HepG2 (cell line): Measurements from ENCODE around the gene DNAJC7. TPM values are rescaled to one million over a fixed set of nuclear protein-coding genes. Genes with fewer than 3 reads are reported as not detected.

Experiments
- ATM ChIP-seq: fragments of 450-650 bp; IDR thresholded peaks from 2 replicates; pipeline ENCODE4 v1.7.1; 2017; ENCODE audit warnings: mild to moderate bottlenecking, borderline replicate concordance
- CEBPB ChIP-seq: IDR thresholded peaks from 2 replicates; pipeline ENCODE4 v1.6.1; 2011; ENCODE audit warnings: low read depth, low read length, improper control_type of control experiment, borderline replicate concordance
- KDM5B ChIP-seq: sonication (generic); formaldehyde crosslinking; IDR thresholded peaks from 2 replicates; pipeline ENCODE4 v1.4.0; 2020; ENCODE audit warnings: missing genetic modification reagents, mild to moderate bottlenecking, borderline replicate concordance
- KLF9 ChIP-seq: IDR thresholded peaks from 2 replicates; pipeline ENCODE4 v1.6.1; 2016; ENCODE audit warnings: low read depth
- MED1 ChIP-seq: sonication (generic); formaldehyde crosslinking; IDR thresholded peaks from 2 replicates; pipeline ENCODE4 v1.4.0; 2020; ENCODE audit warnings: missing genetic modification reagents
- MXD4 ChIP-seq: IDR thresholded peaks from 2 replicates; pipeline ENCODE4 v1.6.1; 2016; ENCODE audit warnings: mild to moderate bottlenecking, missing biosample characterization, missing genetic modification reagents
- NCOR1 ChIP-seq: fragments of 200-600 bp; sonication (generic); IDR thresholded peaks from 2 replicates; pipeline ENCODE4 v1.7.0; 2017; ENCODE audit warnings: antibody characterized with exemption, low read length, borderline replicate concordance
- POLR2AphosphoS5 ChIP-seq: IDR thresholded peaks from 2 replicates; pipeline ENCODE4 v1.6.1; 2012; ENCODE audit warnings: low read depth, low read length
- RFX3 ChIP-seq: IDR thresholded peaks from 2 replicates; pipeline ENCODE4 v1.6.1; 2016; ENCODE audit warnings: missing biosample characterization, missing genetic modification reagents
- SIN3B ChIP-seq: fragments of 150-350 bp; IDR thresholded peaks from 2 replicates; pipeline ENCODE4 v1.6.1; 2014; ENCODE audit warnings: low read length
- TEAD2 ChIP-seq: sonication (generic); formaldehyde crosslinking; IDR thresholded peaks from 2 replicates; pipeline ENCODE4 v1.9.0; 2021; ENCODE audit warnings: missing genetic modification reagents
- ZBTB44 ChIP-seq: sonication (generic); formaldehyde crosslinking; IDR thresholded peaks from 2 replicates; pipeline ENCODE4 v1.4.0; 2020; ENCODE audit warnings: missing genetic modification reagents
- ZNF207 ChIP-seq: fragments of 450-650 bp; IDR thresholded peaks from 2 replicates; pipeline ENCODE4 v1.6.1; 2016; ENCODE audit warnings: antibody characterized with exemption, borderline replicate concordance
- ZNF577 ChIP-seq: sonication (generic); formaldehyde crosslinking; IDR thresholded peaks from 2 replicates; pipeline ENCODE4 v1.4.0; 2020; ENCODE audit warnings: mild to moderate bottlenecking, low read depth, missing genetic modification reagents, borderline replicate concordance
- ZNF746 ChIP-seq: sonication (generic); formaldehyde crosslinking; IDR thresholded peaks from 2 replicates; pipeline ENCODE4 v1.8.0; 2022; ENCODE audit warnings: mild to moderate bottlenecking, missing genetic modification reagents
- polyA plus RNA-seq, 8 experiments: library from polyadenylated mRNA; depleted of rRNA in 3 of 8; stranded (reverse) in 7 of 8; unstranded in 1 of 8; fragments of >200 nt; fragmentation: Illumina TruSeq in 4 of 8; extraction: Trizol in 4 of 8; gene quantifications; 2 replicates each; pipeline versions ENCODE4 v1.2.1 to v1.2.3, GENCODE V29; 2011 to 2016; ENCODE audit warnings: low read depth in 4 of 8, missing spikeins in 1 of 8, mixed read lengths in 1 of 8; ENCODE audit not compliant: insufficient read depth in 1 of 8
- total RNA-seq, 5 experiments: library from RNA; depleted of rRNA; stranded (reverse); fragments of >200 nt; fragmentation: Illumina TruSeq; extraction: Trizol; gene quantifications; 2 replicates each; pipeline ENCODE4 v1.2.3, GENCODE V29; 2016; ENCODE audit warnings: low read depth in 1 of 5
- TF ChIP-seq, protein P1 (sequence below): IDR thresholded peaks from 2 replicates; pipeline ENCODE4 v1.6.1; 2016; ENCODE audit warnings: mild to moderate bottlenecking, missing biosample characterization, missing genetic modification reagents
- TF ChIP-seq, protein P2 (sequence below): sonication (generic); formaldehyde crosslinking; IDR thresholded peaks from 2 replicates; pipeline ENCODE4 v1.4.0; 2020; ENCODE audit warnings: mild to moderate bottlenecking, missing genetic modification reagents
- TF ChIP-seq, protein P3 (sequence below): sonication (generic); formaldehyde crosslinking; IDR thresholded peaks from 2 replicates; pipeline ENCODE4 v1.8.1; 2023; ENCODE audit warnings: mild to moderate bottlenecking, missing genetic modification reagents, borderline replicate concordance

DNAJC7 gene
- total and polyA plus RNA-seq, 2 of the 13 experiments (the other 11 are each of a cell fraction or from before 2014, with no cell fraction given) = 47.7 to 132 TPM

DNA sequence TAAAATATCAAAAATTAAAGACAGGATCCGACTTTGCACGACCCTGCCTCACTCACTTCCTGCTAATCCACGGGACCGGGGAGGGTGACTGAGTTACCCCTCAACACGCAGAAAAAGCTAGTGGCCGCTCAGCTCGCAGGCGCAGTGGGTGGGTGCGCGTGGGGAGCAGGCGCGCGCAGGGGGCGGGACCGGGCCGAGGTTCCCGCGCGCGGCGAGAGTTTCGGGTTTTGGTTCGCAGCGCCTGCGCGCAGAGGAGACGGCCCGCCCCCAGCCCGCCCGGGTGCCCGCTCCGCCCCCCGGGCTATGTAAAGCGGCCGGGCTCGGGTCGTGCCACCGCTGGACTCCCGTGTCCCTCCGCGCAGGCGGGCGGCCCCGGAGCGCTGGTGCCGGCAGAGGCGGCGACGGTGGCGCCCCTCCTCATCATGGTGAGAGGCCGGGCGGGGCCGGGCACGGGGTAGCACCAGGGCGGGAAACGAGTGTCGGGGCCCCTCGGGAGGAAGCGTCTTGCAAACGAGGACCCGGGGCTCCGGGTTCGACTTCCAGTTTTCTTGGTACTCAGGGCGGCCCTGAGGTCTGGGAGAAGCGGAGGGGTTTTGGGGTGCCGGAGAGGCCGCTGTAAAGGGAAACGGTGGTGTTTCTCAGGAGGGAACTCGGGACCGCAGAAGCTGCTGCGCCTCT, 50.6 kb downstream of the DNAJC7 start, which contains the start of gene CNP (continued):
- 0 out of 2 replicates have a peak, but pooled peaks have one; percentile 26 for TF ChIP-seq ZBTB44 (CRISPR knock-in tag)
- TF ChIP-seq ZNF577 (CRISPR knock-in tag) = no peak
- TF ChIP-seq, protein P1, sequence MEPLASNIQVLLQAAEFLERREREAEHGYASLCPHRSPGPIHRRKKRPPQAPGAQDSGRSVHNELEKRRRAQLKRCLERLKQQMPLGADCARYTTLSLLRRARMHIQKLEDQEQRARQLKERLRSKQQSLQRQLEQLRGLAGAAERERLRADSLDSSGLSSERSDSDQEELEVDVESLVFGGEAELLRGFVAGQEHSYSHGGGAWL = peak; percentile 65
- no peak for TF ChIP-seq ATM
- peak; percentile 3; the same call in 1 of the 2 replicates for TF ChIP-seq KDM5B
- no peak; the same call in 1 of the 2 replicates for TF ChIP-seq NCOR1
- peak; percentile 73 for TF ChIP-seq MED1
- TF ChIP-seq, protein P2, sequence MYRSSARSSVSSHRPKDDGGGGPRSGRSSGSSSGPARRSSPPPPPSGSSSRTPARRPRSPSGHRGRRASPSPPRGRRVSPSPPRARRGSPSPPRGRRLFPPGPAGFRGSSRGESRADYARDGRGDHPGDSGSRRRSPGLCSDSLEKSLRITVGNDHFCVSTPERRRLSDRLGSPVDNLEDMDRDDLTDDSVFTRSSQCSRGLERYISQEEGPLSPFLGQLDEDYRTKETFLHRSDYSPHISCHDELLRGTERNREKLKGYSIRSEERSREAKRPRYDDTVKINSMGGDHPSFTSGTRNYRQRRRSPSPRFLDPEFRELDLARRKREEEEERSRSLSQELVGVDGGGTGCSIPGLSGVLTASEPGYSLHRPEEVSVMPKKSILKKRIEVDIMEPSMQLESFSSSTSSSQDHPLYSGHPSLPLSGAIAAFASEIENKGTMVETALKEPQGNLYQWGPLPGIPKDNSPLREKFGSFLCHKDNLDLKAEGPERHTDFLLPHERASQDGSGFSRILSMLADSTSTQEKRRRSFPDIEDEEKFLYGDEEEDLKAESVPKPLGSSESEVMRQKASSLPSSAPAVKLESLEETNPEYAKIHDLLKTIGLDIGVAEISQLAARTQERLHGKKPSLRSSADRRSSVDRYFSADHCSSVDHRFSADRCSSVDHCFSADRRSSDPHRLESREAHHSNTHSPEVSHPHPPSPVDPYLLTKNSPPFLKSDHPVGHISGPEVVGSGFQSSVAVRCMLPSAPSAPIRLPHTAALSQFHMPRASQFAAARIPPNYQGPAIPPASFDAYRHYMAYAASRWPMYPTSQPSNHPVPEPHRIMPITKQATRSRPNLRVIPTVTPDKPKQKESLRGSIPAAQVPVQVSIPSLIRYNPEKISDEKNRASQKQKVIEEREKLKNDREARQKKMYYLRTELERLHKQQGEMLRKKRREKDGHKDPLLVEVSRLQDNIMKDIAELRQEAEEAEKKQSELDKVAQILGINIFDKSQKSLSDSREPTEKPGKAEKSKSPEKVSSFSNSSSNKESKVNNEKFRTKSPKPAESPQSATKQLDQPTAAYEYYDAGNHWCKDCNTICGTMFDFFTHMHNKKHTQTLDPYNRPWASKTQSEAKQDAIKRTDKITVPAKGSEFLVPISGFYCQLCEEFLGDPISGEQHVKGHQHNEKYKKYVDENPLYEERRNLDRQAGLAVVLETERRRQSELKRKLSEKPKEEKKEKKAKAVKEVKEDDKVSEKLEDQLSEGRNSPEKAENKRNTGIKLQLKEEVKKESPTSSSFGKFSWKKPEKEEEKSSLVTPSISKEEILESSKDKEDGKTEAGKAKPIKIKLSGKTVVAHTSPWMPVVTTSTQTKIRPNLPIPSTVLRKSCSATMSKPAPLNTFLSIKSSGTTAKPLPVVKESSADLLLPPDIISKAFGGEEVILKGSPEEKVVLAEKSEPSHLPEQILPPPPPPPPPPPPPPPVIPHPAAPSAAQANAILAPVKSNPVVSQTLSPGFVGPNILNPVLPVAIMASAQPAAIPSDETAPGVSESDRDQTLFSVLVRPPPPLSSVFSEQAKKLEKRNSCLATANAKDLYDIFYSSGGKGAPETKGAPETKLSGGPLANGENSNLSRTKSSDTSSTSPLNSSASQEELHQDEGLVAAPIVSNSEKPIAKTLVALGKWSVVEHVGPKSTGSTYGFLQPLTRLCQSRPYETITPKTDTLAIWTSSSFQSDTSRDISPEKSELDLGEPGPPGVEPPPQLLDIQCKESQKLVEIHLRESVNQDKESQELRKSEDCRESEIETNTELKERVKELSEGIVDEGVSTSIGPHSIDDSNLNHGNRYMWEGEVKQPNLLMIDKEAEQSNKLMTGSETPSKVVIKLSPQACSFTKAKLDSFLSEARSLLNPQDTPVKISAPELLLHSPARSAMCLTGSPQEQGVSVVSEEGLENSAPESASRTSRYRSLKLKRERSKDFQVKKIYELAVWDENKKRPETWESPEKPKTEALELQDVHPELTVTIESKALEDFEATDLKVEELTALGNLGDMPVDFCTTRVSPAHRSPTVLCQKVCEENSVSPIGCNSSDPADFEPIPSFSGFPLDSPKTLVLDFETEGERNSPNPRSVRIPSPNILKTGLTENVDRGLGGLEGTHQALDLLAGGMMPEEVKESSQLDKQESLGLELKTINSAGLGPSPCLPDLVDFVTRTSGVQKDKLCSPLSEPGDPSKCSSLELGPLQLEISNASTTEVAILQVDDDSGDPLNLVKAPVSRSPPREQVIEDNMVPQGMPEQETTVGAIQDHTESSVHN (CRISPR knock-in tag) = peak; percentile 88
- no peak for TF ChIP-seq RFX3 (CRISPR knock-in tag)
- peak; percentile 84 for TF ChIP-seq ZNF746 (CRISPR knock-in tag)
- peak; percentile 84; the same call in 1 of the 2 replicates for TF ChIP-seq TEAD2 (CRISPR knock-in tag)
- TF ChIP-seq MXD4 (CRISPR knock-in tag) = peak; percentile 53; the same call in 1 of the 2 replicates
- TF ChIP-seq ZNF207 = no peak
- TF ChIP-seq POLR2AphosphoS5 = peak; percentile 87
- TF ChIP-seq SIN3B = peak; percentile 47; the same call in 1 of the 2 replicates
- TF ChIP-seq, protein P3, sequence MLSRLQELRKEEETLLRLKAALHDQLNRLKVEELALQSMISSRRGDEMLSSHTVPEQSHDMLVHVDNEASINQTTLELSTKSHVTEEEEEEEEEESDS (CRISPR knock-in tag) = peak; percentile 83; the same call in 1 of the 2 replicates
- no peak for TF ChIP-seq KLF9 (CRISPR knock-in tag)
- peak; percentile 29; the same call in 1 of the 2 replicates for TF ChIP-seq CEBPB
